ENCODE results near the gene FREM2.

DNA sequence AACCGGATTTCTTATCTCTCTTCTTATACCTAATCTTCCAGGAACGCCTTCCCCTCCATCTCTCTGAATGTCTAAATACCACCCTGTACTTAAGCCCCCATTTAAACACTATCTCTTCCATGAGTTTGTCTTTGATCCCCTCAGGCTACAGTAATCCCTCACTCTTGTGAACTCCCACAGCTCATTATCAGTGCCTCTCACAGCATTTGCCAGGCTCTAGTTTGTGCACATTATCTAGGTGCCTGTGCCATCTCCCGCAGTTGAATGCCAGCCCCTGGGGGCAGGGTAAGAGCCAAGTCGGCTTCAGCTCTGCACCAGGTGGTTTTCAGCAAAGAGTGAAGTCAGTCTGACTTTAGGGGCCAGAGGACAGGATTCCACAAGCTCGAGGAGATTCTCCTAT, 71.4 kb downstream of the FREM2 start:
- TF ChIP-seq ZNF75D (CRISPR knock-in tag; IDR thresholded peaks at IDR 0.05; ENCODE audit: borderline replicate concordance), result no peak
- no peak for TF ChIP-seq CENPX (CRISPR knock-in tag; IDR thresholded peaks at IDR 0.05)
- TF ChIP-seq, protein P1, sequence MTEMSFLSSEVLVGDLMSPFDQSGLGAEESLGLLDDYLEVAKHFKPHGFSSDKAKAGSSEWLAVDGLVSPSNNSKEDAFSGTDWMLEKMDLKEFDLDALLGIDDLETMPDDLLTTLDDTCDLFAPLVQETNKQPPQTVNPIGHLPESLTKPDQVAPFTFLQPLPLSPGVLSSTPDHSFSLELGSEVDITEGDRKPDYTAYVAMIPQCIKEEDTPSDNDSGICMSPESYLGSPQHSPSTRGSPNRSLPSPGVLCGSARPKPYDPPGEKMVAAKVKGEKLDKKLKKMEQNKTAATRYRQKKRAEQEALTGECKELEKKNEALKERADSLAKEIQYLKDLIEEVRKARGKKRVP (CRISPR knock-in tag; IDR thresholded peaks at IDR 0.05), result no peak
- TF ChIP-seq, protein P2, sequence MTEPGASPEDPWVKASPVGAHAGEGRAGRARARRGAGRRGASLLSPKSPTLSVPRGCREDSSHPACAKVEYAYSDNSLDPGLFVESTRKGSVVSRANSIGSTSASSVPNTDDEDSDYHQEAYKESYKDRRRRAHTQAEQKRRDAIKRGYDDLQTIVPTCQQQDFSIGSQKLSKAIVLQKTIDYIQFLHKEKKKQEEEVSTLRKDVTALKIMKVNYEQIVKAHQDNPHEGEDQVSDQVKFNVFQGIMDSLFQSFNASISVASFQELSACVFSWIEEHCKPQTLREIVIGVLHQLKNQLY (CRISPR knock-in tag; IDR thresholded peaks at IDR 0.05), result no peak
- TF ChIP-seq EZH2 (conservative IDR thresholded peaks at IDR 0.05; ENCODE audit: low read depth, low read length), result no peak
- no peak for TF ChIP-seq MTF1 (CRISPR knock-in tag; IDR thresholded peaks at IDR 0.05)
- TF ChIP-seq, protein P3, sequence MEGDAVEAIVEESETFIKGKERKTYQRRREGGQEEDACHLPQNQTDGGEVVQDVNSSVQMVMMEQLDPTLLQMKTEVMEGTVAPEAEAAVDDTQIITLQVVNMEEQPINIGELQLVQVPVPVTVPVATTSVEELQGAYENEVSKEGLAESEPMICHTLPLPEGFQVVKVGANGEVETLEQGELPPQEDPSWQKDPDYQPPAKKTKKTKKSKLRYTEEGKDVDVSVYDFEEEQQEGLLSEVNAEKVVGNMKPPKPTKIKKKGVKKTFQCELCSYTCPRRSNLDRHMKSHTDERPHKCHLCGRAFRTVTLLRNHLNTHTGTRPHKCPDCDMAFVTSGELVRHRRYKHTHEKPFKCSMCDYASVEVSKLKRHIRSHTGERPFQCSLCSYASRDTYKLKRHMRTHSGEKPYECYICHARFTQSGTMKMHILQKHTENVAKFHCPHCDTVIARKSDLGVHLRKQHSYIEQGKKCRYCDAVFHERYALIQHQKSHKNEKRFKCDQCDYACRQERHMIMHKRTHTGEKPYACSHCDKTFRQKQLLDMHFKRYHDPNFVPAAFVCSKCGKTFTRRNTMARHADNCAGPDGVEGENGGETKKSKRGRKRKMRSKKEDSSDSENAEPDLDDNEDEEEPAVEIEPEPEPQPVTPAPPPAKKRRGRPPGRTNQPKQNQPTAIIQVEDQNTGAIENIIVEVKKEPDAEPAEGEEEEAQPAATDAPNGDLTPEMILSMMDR (CRISPR knock-in tag; IDR thresholded peaks at IDR 0.05), result no peak
- TF ChIP-seq ZNF274 (CRISPR knock-in tag; IDR thresholded peaks at IDR 0.05), result no peak
- TF ChIP-seq POLR2A (IDR thresholded peaks at IDR 0.05; ENCODE audit: insufficient read depth in 1 of 2, low read depth in 2 of 2, low read length in 2 of 2), result no peak
- TF ChIP-seq, protein P4, sequence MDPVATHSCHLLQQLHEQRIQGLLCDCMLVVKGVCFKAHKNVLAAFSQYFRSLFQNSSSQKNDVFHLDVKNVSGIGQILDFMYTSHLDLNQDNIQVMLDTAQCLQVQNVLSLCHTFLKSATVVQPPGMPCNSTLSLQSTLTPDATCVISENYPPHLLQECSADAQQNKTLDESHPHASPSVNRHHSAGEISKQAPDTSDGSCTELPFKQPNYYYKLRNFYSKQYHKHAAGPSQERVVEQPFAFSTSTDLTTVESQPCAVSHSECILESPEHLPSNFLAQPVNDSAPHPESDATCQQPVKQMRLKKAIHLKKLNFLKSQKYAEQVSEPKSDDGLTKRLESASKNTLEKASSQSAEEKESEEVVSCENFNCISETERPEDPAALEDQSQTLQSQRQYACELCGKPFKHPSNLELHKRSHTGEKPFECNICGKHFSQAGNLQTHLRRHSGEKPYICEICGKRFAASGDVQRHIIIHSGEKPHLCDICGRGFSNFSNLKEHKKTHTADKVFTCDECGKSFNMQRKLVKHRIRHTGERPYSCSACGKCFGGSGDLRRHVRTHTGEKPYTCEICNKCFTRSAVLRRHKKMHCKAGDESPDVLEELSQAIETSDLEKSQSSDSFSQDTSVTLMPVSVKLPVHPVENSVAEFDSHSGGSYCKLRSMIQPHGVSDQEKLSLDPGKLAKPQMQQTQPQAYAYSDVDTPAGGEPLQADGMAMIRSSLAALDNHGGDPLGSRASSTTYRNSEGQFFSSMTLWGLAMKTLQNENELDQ (CRISPR knock-in tag; IDR thresholded peaks at IDR 0.05; ENCODE audit: borderline replicate concordance), result no peak
- TF ChIP-seq JUND (CRISPR knock-in tag; IDR thresholded peaks at IDR 0.05), result no peak
